ENCODE measurements around the gene COPS4.

GRCh38 chr4:83093060-83093640, 58.2 kb downstream of the COPS4 start:
- TF ChIP-seq CTCF (IDR thresholded peaks at IDR 0.05 in 8 of 11, conservative IDR thresholded peaks at IDR 0.05 in 3 of 11) = no peak
- TF ChIP-seq POLR2AphosphoS5 (IDR thresholded peaks at IDR 0.05) = peak in 1 of 3 donors; percentile 36
- TF ChIP-seq POLR2A (IDR thresholded peaks at IDR 0.05) = no peak

Data from spleen (tissue), 7 donors.